AG09319 (cell line): ENCODE measurements around the gene CFAP298.

ENCODE experiments used
- DNase-seq: peaks from one replicate; pipeline ENCODE4 v3.0.0-alpha.2; 2010; ENCODE audit warnings: low read depth; ENCODE audit errors: extremely low read depth
- TF ChIP-seq, protein P1 (sequence below): IDR thresholded peaks from 2 replicates; pipeline ENCODE4 v1.5.1; 2011; ENCODE audit warnings: low read depth, mild to moderate bottlenecking, inconsistent platforms, low read length, moderate library complexity

CFAP298 gene

DNA sequence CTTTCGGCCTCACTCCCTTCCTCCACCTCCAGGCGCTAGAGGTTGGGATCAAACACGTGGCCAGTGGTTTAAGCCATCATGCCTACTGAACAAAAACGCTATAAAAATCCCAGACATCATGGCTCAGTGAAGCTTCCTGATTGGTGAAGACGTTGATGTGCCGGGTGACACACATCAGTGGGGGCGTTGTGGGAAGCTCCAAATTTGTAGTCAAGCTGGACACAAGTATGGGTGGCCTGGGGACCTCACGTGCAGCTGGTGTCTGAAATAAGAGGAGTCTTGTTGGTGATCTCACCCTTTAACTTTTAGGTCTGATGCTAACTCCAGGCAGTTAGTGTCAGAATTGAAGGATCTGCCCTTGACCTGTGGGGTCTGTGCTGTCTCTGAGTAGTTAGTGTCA is 6.7 kb downstream of the CFAP298 start:
- no peak for DNase-seq
- TF ChIP-seq, protein P1, sequence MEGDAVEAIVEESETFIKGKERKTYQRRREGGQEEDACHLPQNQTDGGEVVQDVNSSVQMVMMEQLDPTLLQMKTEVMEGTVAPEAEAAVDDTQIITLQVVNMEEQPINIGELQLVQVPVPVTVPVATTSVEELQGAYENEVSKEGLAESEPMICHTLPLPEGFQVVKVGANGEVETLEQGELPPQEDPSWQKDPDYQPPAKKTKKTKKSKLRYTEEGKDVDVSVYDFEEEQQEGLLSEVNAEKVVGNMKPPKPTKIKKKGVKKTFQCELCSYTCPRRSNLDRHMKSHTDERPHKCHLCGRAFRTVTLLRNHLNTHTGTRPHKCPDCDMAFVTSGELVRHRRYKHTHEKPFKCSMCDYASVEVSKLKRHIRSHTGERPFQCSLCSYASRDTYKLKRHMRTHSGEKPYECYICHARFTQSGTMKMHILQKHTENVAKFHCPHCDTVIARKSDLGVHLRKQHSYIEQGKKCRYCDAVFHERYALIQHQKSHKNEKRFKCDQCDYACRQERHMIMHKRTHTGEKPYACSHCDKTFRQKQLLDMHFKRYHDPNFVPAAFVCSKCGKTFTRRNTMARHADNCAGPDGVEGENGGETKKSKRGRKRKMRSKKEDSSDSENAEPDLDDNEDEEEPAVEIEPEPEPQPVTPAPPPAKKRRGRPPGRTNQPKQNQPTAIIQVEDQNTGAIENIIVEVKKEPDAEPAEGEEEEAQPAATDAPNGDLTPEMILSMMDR = no peak

DNA sequence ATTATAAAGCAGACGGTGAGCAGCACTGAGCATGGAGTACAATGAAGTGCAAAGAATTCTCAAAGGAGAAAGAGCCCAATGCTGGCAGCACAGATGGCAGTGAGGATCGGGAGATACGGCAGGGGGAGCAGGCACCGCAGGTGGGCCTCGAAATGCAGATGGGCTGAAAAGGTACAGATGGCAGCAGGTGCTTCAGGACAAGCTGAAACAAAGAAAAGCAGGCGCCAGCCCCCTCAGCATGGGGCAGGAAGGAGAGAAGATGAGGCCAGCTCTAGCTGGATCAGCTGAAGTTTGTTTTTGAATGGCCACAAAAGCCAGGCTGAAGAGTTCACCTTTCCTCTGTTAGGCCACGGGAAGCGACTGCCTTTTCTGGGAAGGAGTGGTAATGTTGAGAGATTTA is 7.7 kb downstream of the CFAP298 start:
- DNase-seq = no peak
- TF ChIP-seq, protein P1 = no peak

DNA sequence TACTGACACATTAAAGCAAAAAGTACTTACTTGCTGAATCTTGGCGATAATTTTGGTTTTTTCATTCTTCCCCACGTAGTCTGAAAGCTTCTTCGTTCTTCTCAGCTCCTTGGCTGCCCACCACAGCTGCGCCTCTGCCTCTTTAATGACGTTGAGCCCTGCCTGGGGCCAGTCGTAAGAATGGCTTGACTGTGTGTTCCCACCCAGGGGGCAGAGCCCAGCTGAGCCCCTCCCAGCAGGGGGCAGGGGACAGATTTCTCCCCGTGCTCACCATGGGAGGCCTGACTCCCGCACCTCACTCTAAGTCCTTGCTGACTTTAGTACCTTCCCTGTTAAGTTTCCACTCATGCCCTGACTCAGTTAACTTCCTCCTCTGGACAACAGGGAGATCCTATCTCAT is 9.0 kb downstream of the CFAP298 start:
- DNase-seq = no peak
- TF ChIP-seq, protein P1 = no peak

DNA sequence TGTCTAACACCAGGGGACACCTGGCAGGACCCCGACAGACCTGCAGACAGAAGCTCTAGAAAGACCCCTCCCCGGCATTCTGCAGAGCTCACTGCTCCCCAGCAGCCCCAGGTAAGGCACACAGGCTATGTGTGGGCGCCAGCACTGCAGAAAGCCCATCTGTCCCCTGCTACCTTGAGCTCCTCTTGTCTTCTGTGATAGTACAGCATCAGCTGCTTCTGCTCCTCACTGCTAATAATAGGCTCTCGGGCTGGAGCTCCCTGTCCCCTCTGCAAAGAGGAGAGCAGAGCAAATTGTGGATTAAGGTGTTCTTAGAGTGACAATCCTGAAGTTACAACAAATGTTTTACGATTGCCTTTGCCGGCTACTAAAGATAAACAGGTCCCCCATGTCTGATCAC is 10.1 kb downstream of the CFAP298 start:
- TF ChIP-seq, protein P1 = no peak
- DNase-seq = no peak

GRCh38 chr21:32599526-32599925 is 12.7 kb downstream of the CFAP298 start:
- no peak for DNase-seq
- TF ChIP-seq, protein P1 = no peak

GRCh38 chr21:32599091-32599490 is 13.1 kb downstream of the CFAP298 start:
- no peak for DNase-seq
- TF ChIP-seq, protein P1 = no peak

GRCh38 chr21:32597205-32597604 is 15.0 kb downstream of the CFAP298 start:
- no peak for DNase-seq
- TF ChIP-seq, protein P1 = no peak
